AG09309 (cell line): ENCODE results near the gene TTC39B.
"Not testable (repeated sequence)": the region's sequence is repeated elsewhere in the genome, so short reads cannot be mapped to it uniquely, and the experiment has no call there.

Source experiments
- DNase-seq: peaks from one replicate; pipeline ENCODE4 v3.0.0-alpha.2; 2010; ENCODE audit warnings: low read depth
- H3K4me3 ChIP-seq: 2 replicates; pipeline ENCODE4 v1.5.1; 2011; ENCODE audit warnings: mild to moderate bottlenecking, low read depth, low read length, moderate library complexity; ENCODE audit not compliant: control insufficient read depth
- TF ChIP-seq, protein P1 (sequence below): IDR thresholded peaks from 2 replicates; pipeline ENCODE4 v1.5.1; 2011; ENCODE audit warnings: mild to moderate bottlenecking, low read depth, low read length, inconsistent platforms; ENCODE audit not compliant: insufficient read depth, control insufficient read depth; ENCODE audit errors: missing control alignments

The TTC39B gene

DNA sequence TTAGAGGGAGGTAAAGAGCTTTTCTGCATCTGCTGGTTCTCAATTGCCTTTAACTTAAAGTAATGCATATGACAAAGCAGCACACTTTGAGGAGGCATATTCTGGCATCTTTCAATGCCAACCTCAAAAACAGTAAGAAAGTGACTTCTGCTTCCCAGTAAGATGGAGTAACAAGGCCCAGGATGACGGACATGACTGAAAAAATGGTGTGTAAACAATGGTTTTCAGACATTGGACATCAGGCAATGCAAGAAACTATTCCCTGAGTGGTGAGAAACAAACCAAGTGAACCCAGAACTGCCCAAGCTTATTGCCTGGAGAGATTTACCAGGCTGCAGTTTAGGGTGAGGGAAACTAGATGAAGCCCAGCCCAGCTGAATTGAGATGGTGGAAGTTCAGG lies 39.8 kb upstream of the TTC39B start:
- no peak for DNase-seq

DNA sequence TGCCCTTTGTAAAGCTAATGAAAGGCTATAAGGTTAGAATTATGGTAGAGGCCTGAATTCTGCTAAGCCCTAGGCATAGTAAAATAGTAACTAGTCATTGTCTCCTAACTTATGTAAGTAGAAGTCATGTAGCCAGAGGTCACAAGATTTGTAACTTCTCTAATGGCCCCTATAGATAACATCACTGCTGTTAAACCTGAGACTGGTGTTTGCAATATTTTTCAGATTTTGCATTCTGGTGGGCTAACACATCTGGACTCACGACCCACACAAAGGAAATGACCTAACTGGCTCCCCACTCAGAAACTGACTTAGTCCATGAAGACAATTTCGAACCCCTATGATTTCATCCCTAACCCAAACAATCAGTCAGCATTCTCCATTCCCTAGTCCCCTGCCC lies 37.2 kb upstream of the TTC39B start:
- no peak overlapping the region for H3K4me3 ChIP-seq
- no peak for DNase-seq
- TF ChIP-seq, protein P1, sequence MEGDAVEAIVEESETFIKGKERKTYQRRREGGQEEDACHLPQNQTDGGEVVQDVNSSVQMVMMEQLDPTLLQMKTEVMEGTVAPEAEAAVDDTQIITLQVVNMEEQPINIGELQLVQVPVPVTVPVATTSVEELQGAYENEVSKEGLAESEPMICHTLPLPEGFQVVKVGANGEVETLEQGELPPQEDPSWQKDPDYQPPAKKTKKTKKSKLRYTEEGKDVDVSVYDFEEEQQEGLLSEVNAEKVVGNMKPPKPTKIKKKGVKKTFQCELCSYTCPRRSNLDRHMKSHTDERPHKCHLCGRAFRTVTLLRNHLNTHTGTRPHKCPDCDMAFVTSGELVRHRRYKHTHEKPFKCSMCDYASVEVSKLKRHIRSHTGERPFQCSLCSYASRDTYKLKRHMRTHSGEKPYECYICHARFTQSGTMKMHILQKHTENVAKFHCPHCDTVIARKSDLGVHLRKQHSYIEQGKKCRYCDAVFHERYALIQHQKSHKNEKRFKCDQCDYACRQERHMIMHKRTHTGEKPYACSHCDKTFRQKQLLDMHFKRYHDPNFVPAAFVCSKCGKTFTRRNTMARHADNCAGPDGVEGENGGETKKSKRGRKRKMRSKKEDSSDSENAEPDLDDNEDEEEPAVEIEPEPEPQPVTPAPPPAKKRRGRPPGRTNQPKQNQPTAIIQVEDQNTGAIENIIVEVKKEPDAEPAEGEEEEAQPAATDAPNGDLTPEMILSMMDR: no peak

More for the DNA sequence above, 39.8 kb upstream of the TTC39B start:
- no peak overlapping the region for H3K4me3 ChIP-seq
- TF ChIP-seq, protein P1: no peak

DNA sequence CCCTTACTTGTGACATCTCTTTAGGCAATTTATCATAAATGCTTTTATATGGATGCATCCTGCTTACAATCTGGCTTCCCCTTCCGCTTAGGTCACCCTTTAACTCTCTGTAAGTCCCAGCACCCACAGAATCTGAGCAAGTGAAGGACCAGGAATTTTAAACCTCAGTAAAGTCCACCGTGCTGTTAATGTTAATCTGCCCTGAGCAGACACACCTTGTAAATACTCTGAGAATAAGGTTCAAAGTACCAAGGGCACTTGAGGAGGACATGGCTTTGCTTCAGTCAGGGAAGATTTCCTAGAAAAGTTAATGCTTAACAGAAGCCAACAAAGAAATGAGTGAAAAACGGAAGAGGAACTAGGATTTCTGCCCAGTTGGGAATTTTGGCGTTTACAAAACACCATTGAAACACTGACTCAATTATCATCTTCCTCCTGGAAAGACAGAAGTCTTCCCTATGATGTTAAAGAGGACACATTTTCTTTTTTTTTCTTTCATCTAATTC lies 26.4 kb upstream of the TTC39B start:
- no peak for DNase-seq
- TF ChIP-seq, protein P1: no peak
- H3K4me3 ChIP-seq: no peak overlapping the region

DNA sequence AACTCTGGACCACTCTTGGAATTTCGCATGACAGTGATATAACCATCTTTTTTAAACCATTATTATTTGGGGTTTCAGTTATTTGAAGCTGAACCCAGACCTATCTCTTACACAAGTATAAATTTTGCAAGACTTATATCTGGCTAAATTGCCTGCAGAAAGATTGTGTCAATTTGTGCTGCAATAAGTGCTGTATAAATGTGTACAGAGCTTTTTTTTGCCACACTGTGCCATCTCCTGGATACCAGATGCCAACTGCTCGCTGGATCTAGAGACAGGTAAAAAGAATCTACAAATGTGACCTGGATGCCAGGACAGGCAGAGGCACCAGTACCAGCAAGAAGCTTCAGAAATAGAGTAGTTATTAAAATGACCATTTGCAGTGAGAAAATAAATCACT lies 25.9 kb upstream of the TTC39B start:
- TF ChIP-seq, protein P1: no peak
- DNase-seq: no peak
- no peak overlapping the region for H3K4me3 ChIP-seq

DNA sequence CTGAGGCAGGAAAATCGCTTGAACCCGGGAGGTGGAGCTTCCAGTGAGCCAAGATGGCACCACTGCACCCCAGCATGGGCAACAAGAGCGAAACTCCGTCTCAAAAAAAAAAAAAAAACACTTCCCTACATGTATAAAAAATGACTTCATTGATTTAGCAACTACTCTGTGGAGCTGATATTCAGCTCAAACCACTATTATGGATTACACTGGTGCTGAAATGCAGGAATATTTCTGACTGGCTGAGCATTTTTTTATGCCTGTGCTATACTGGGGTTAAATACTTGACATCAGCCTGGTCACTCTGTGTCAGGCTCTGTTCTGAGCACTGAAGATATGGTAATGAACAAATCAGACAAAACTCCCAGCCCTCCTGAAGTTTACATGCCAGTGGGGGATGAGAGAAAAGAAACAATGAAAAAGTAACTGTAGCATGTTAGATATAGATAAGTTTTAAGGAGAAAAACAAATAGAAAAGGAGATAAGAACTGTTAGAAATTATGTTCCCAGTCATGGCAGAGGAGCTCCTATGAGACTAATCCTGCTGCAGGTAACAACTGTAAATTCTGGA lies 22.6 kb upstream of the TTC39B start:
- H3K4me3 ChIP-seq: no peak overlapping the region
- TF ChIP-seq, protein P1: no peak
- DNase-seq: no peak

DNA sequence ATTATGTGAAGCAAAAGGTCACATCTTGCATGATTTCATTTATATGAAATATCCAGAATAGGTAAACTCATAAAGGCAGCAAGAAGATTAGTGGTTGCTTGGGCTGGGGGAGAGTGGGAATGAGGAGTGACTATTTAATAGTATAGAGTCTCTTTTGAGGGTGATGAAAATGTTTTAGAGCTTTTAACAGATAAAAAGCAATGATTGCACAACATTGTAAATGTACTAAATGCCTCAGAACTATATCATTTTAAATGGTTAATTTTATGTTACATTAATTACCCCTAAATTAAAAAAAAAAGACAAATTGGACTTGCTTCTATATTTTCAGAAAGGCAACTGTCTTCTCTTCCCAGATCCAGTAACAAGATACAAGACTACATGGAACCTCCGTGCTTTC lies 21.9 kb upstream of the TTC39B start:
- DNase-seq: no peak

DNA sequence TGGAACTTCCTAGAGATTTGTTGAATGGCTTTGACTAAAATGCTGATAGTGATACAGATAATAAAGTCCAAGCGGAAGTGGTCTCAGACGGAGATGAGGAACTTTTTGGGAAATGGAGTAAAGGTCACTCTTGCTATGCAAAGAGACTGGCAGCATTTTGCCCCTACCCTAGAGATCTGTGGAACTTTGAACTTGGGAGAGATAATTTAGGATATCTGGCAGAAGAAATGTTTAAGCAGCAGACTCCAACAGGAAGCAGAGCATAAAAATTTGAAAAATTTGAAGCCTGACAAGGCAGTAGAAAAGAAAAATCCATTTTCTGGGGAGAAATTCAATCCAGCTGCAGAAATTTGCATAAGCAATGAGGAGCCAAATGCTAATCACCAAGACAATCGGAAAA lies 15.7 kb upstream of the TTC39B start:
- H3K4me3 ChIP-seq, DNase-seq: not testable (repeated sequence)

More for the DNA sequence above, 21.9 kb upstream of the TTC39B start:
- no peak overlapping the region for H3K4me3 ChIP-seq
- TF ChIP-seq, protein P1: no peak

DNA sequence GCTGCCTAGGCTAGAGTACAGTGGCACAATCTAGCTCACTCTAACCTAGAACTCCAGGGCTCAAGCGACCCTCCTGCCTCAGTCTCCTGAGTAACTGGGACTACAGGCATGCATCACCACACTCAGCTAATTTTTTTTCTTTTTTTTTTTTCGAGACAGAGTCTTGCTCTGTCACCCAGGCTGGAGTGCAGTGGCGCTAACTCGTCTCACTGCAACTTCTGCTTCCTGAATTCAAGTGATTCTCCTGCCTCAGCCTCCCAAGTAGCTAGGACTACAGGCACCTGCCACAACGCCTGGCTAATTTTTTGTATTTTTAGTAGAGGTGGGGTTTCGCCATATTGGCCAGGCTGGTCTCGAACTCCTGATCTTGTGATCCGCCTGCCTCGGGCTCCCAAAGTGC lies 12.6 kb upstream of the TTC39B start:
- not testable (repeated sequence) for H3K4me3 ChIP-seq, DNase-seq
